CD4-positive, alpha-beta T cell treated with Interleukin-15 for 1 hour (primary cell): Measurements from ENCODE around the gene LRRC26.

ENCODE experiments used
- DNase-seq: peaks from one replicate; pipeline ENCODE4 v3.0.0-alpha.2; 2020

The LRRC26 gene

GRCh38 chr9:137166380-137167229 is 3.2 kb downstream of the LRRC26 start:
- no peak for DNase-seq

GRCh38 chr9:137165250-137165836 is 4.5 kb downstream of the LRRC26 start:
- no peak for DNase-seq

- no peak for DNase-seq
Observed at GRCh38 chr9:137164370-137165249, 5.2 kb downstream of the LRRC26 start.

DNA sequence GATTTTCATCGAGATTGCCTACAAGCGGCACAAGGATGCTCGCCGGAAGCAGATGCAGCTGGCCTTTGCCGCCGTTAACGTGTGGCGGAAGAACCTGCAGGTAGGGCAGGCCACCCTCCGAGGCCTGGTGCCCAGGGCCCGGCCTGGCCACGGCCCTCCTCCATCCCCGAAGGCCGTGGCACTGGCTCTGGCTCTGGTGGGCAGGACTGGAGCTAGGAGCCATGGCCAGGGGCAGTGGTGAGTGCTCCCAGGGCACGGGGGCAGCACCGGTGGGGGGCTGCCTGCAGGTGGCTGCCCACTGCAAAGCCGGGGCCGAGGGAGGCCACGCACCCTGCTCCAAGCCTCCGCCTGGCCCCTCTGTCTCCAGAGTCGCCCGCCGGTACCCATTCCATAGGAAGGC is 6.0 kb downstream of the LRRC26 start:
- no peak for DNase-seq

GRCh38 chr9:137163365-137163715 is 6.5 kb downstream of the LRRC26 start:
- no peak for DNase-seq

- no peak for DNase-seq
Observed at GRCh38 chr9:137162505-137163364, 7.1 kb downstream of the LRRC26 start.

- no peak for DNase-seq
Observed at GRCh38 chr9:137161558-137162486, 8.0 kb downstream of the LRRC26 start.

DNA sequence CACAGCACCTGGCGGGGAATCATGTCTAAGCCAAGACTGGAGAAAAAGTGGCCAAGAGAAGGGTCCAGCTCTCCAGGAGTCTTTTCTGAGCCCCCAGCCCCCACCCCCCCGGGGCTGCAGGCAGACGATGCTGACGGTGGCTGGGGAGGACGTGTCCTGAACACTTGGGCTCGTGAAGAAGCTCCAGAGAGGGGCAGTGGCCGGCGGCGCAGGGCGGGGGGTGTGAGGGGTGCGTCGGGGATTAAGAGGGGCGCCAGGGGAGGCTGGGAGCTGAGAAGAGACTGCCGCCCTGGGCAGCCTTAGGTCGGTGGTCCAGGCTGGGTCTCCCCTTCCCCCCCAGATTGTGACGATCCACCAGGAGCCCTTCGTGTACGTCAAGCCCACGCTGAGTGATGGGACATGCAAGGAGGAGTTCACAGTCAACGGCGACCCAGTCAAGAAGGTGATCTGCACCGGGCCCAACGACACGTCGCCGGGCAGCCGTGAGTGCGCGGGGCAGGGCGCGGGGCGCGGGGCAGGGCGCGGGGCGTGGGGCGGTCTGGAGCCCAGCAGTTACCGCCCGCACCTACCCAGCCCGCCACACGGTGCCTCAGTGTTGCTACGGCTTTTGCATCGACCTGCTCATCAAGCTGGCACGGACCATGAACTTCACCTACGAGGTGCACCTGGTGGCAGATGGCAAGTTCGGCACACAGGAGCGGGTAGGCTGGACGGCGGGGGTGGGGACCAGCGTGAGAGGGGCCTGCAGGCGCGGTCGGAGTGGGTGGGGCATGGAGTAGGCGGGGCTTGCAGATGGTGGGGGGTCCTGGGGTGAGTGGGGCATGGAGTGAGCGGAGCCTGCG is 8.9 kb downstream of the LRRC26 start:
- DNase-seq: no peak

GRCh38 chr9:137160054-137160425 is 9.8 kb downstream of the LRRC26 start:
- no peak for DNase-seq

DNA sequence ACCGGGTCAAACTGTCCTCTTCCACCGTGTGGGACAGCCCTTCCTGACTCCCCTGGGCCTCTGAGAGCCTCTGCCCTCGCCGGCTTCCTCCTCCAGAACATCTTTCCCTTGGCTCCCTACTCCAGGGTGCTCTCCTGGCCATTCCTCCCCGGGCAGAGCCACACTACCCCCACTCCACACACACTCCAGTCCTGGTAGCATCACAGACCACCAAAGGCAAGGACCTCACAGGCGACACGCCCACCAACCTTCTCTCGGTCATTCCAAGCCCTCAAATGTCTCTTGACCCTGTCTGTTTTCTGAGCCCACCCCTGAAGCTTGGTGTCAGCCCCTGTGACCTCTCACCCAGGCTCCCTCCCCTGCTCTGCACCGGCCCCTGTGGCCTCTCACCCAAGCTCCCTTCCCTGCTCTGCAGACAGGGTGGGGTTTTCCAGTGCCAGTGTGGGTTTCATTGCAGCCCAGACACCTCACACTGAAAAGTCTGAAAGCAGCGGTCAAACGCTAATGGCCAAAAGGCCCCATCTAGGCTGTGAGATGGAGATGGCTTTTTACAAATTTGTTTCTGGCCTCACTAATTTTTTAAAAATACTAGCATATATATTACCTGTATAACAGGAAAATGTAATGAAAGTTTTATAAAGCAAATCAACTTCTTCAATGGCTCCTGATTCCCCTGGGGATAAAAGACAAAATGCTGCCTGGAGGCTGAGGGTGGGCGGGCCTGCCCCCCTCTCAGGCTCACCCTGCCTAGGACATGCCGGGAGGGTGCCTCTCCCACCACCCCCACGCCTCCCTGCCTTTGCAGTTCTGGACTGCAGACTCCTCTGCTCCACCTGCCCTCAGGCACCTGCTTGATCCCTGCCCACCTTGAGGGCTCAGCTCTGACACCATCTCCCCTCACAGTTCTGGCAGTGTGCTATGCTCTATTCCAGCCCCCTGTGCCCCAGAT is 10.5 kb downstream of the LRRC26 start:
- no peak for DNase-seq

DNA sequence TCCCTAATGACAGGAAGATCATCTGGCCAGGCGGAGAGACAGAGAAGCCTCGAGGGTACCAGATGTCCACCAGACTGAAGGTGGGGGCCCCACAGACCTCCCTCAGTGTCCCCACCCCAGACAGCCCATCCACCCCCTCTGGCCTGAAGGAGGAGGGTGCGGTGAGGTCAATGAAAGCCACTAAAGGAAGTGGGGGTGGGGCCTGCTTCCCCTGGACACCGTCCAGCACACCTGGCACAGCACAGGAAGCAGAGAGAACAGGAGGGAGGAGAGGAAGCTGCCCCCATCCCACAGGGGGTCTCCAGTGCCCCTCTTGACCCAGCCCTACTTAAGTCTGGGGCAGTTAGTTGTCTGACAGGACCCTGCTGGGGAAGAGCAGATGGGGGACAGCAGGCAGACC is 11.2 kb downstream of the LRRC26 start:
- no peak for DNase-seq

GRCh38 chr9:137157618-137158415 is 12.0 kb downstream of the LRRC26 start:
- no peak for DNase-seq

DNA sequence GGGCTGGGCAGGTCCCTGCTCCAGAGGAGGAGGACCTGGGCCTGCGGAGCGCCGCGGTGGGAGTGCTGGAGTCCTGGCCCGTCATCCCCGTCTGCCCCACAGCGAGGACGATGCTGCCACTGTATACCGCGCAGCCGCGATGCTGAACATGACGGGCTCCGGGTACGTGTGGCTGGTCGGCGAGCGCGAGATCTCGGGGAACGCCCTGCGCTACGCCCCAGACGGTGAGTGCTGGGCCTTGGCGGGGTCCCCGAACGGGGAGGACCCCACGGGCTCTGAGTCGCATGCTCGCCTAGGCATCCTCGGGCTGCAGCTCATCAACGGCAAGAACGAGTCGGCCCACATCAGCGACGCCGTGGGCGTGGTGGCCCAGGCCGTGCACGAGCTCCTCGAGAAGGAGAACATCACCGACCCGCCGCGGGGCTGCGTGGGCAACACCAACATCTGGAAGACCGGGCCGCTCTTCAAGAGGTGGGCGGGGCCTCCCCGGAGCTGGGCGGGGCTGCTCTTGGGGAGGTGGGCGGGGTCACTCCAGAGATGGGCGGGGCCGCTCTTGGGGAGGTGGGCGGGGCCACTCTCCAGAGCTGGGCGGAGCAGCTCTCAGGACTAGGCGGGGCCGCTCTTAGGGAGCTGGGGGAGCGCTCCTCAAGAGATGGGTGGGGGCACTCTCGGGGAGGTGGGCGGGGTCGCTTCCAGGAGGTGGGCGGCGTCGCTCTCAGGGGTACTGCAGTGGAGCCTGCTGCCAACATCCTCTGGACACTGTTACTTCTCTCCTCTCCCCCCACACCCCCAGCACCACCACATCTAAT is 13.1 kb downstream of the LRRC26 start:
- peak; percentile 47 for DNase-seq

DNA sequence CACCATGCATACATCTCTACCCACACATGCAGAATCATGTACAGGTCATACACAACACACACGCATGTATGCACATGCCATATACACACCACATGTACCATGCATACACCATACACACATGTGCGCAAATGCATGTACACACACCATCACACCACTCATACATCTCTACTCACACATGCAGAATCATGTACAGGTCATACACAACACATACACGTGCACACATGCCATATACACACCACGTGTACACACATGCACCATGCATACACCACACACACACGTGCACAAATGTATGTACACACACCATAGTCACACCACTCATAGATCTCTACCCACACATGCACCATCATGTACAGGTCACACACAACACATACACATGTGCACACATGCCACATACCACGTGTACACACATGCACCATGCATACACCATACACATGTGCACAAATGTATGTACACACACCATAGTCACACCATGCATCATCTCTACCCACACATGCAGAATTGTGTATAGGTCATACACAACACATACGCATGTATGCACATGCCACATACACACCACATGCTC is 16.9 kb downstream of the LRRC26 start:
- DNase-seq: no peak

- peak; percentile 49 for DNase-seq
Observed at GRCh38 chr9:137150617-137151457, 19.0 kb downstream of the LRRC26 start.

- no peak for DNase-seq
Observed at GRCh38 chr9:137149942-137150616, 19.8 kb downstream of the LRRC26 start.
